PC-3 (cell line): ENCODE data around the gene DTNB.

ENCODE experiments used
- CTCF ChIP-seq: fragments of 300-600 bp; sonication (generic); conservative IDR thresholded peaks from 2 replicates; pipeline ENCODE4 v1.5.1; 2017; ENCODE audit warnings: antibody characterized with exemption, low read depth, mild to moderate bottlenecking, low read length
- EZH2 ChIP-seq: fragments of 300-600 bp; sonication (generic); IDR thresholded peaks from one replicate; pipeline ENCODE4 v1.6.1; 2017; ENCODE audit warnings: antibody characterized with exemption, mild to moderate bottlenecking, low read length; ENCODE audit not compliant: unreplicated experiment

GRCh38 chr2:25558262-25558661 is 115.1 kb downstream of the DTNB start:
- TF ChIP-seq CTCF, result no peak
- no peak for TF ChIP-seq EZH2
